ENCODE results near the gene TMEM116.

DNA sequence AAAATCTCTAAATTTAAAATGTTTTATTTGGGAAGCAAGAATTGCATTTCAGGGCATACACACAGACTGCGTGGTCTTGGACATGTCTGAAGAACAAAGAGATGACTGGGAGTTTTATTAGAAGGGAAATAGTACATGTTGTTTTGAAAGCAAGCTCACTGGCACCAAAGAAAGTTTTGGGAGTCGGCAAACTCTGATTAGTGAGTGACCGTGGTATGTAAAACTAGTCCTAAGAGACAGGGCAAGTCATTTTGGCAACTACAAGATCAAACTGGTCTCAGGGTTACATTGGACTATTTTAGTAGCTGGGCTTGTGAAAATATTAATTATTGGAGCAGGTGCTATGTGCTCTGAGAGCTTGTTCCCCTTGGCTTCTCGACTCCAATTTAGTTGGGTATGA, 14.9 kb downstream of the TMEM116 start:
- TF ChIP-seq, protein P1, sequence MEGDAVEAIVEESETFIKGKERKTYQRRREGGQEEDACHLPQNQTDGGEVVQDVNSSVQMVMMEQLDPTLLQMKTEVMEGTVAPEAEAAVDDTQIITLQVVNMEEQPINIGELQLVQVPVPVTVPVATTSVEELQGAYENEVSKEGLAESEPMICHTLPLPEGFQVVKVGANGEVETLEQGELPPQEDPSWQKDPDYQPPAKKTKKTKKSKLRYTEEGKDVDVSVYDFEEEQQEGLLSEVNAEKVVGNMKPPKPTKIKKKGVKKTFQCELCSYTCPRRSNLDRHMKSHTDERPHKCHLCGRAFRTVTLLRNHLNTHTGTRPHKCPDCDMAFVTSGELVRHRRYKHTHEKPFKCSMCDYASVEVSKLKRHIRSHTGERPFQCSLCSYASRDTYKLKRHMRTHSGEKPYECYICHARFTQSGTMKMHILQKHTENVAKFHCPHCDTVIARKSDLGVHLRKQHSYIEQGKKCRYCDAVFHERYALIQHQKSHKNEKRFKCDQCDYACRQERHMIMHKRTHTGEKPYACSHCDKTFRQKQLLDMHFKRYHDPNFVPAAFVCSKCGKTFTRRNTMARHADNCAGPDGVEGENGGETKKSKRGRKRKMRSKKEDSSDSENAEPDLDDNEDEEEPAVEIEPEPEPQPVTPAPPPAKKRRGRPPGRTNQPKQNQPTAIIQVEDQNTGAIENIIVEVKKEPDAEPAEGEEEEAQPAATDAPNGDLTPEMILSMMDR (IDR thresholded peaks at IDR 0.05) = no peak
- TF ChIP-seq EZH2 (IDR thresholded peaks at IDR 0.05) (no peak), EZH2phosphoT487 (IDR thresholded peaks at IDR 0.05) (no peak)

All from neural progenitor cell (in vitro differentiated cells).